ENCODE data around the gene KCNC3. TPM values are rescaled to one million over a fixed set of nuclear protein-coding genes. Genes with fewer than 3 reads are reported as not detected.

The KCNC3 gene
- total and polyA plus RNA-seq, 10 of the 15 experiments (the other 5 are each of a cell fraction or from before 2014, with no cell fraction given), result 0.08 to 3.8 (median 0.44) TPM; not detected in 2

DNA sequence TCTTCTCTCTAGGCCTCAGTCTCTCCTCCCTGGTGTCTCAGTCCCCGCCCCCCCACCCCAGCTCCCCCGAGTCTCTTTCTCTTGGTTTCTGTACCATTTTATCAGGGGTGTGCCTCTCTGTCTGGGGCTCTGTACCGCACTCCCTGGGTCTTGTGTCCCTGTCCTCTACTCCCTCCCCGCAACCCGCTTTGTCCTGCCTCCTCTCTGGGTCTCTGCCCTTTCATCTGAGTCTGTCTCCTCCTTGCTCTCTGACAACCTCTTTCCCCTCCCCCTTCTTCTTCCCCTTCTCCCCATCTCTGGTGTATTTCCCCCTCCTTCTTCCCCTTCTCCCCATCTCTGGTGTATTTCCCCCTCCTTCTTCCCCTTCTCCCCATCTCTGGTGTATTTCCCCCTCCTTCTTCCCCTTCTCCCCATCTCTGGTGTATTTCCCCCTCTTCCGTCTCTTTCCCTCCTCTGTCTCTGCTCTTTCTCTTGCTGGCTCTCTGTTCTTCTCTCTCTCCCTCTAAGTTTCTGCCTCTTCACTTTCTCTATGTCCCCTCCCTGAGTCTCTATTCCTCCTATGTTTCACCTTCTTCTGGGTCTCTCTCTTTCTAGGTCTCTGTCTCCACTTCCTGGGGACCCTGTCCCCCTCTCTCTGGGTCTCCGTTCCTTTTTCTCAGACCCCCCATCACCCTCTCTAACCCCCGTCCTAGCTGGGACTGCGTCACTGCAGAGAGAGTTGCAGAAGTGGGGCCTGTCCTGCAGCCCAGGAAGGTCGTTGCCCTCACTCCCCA, 2.2 kb upstream of the KCNC3 start (continued):
- TF ChIP-seq IKZF2 (IDR thresholded peaks at IDR 0.05) (0 out of 4 replicates have a peak, but pooled peaks of 1 of the 2 experiments have one; percentile 15), IRF4 (IDR thresholded peaks at IDR 0.05; ENCODE audit: low read depth, low read length) (no peak), POLR2AphosphoS2 (IDR thresholded peaks at IDR 0.05; ENCODE audit: low read depth, low read length) (no peak), ASH2L (IDR thresholded peaks at IDR 0.05; ENCODE audit: borderline replicate concordance, low read depth) (no peak)
- TF ChIP-seq, protein P1, sequence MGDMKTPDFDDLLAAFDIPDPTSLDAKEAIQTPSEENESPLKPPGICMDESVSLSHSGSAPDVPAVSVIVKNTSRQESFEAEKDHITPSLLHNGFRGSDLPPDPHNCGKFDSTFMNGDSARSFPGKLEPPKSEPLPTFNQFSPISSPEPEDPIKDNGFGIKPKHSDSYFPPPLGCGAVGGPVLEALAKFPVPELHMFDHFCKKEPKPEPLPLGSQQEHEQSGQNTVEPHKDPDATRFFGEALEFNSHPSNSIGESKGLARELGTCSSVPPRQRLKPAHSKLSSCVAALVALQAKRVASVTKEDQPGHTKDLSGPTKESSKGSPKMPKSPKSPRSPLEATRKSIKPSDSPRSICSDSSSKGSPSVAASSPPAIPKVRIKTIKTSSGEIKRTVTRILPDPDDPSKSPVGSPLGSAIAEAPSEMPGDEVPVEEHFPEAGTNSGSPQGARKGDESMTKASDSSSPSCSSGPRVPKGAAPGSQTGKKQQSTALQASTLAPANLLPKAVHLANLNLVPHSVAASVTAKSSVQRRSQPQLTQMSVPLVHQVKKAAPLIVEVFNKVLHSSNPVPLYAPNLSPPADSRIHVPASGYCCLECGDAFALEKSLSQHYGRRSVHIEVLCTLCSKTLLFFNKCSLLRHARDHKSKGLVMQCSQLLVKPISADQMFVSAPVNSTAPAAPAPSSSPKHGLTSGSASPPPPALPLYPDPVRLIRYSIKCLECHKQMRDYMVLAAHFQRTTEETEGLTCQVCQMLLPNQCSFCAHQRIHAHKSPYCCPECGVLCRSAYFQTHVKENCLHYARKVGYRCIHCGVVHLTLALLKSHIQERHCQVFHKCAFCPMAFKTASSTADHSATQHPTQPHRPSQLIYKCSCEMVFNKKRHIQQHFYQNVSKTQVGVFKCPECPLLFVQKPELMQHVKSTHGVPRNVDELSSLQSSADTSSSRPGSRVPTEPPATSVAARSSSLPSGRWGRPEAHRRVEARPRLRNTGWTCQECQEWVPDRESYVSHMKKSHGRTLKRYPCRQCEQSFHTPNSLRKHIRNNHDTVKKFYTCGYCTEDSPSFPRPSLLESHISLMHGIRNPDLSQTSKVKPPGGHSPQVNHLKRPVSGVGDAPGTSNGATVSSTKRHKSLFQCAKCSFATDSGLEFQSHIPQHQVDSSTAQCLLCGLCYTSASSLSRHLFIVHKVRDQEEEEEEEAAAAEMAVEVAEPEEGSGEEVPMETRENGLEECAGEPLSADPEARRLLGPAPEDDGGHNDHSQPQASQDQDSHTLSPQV (IDR thresholded peaks at IDR 0.05), result no peak
- TF ChIP-seq, protein P2, sequence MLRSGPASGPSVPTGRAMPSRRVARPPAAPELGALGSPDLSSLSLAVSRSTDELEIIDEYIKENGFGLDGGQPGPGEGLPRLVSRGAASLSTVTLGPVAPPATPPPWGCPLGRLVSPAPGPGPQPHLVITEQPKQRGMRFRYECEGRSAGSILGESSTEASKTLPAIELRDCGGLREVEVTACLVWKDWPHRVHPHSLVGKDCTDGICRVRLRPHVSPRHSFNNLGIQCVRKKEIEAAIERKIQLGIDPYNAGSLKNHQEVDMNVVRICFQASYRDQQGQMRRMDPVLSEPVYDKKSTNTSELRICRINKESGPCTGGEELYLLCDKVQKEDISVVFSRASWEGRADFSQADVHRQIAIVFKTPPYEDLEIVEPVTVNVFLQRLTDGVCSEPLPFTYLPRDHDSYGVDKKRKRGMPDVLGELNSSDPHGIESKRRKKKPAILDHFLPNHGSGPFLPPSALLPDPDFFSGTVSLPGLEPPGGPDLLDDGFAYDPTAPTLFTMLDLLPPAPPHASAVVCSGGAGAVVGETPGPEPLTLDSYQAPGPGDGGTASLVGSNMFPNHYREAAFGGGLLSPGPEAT (IDR thresholded peaks at IDR 0.05; ENCODE audit: low read depth), result no peak
